Naive thymus-derived CD4-positive, alpha-beta T cell (primary cell): ENCODE results near the gene BGN. TPM values are rescaled to one million over a fixed set of nuclear protein-coding genes. Genes with fewer than 3 reads are reported as not detected.

Source experiments
- polyA plus RNA-seq, 2 donors: library from polyadenylated mRNA; unstranded; fragments of 300-500 nt; fragmentation: Illumina TruSeq; gene quantifications; one replicate each; pipeline ENCODE4 v1.2.3, GENCODE V29; 2021
- total RNA-seq, 6 experiments: library from RNA in 5 of 6; stranded (reverse) in 5 of 6; gene quantifications; 1 replicate in 5 of 6; 2 replicates in 1 of 6; pipeline ENCODE4 v1.2.3 and lab custom pipeline; 2021 to 2026

BGN gene
- total and polyA plus RNA-seq, 7 experiments from 2014 or later = not detected

Other genes starting within 250 kb of the BGN start
- not detected for gene PNMA6F, start 173.2 kb upstream of the BGN start, total RNA-seq
- not detected for gene PNMA6F, start 173.2 kb upstream of the BGN start, polyA plus RNA-seq
- gene ZNF275, start 160.8 kb upstream of the BGN start, total RNA-seq = 10 to 100 TPM; 14.6 to 29.9 (median 18.5) TPM
- gene ZNF275, start 160.8 kb upstream of the BGN start, polyA plus RNA-seq = 10 to 100 TPM in 1 of 2 donors, 1 to 10 TPM in 1; 6.2 to 11.1 TPM
- not detected for gene PNMA6E, start 93.6 kb upstream of the BGN start, total RNA-seq
- gene PNMA6E, start 93.6 kb upstream of the BGN start, polyA plus RNA-seq = not detected
- 1 to 10 TPM in 2 of 5 experiments, under 1 TPM in 3; 0.14 to 1.8 (median 0.24) TPM for gene ZFP92, start 83.5 kb upstream of the BGN start, total RNA-seq
- under 1 TPM; 0.07 to 0.20 TPM for gene ZFP92, start 83.5 kb upstream of the BGN start, polyA plus RNA-seq
- 1 to 10 TPM; 2.7 to 5.5 (median 3.5) TPM for gene TREX2, start 48.9 kb upstream of the BGN start, total RNA-seq
- gene TREX2, start 48.9 kb upstream of the BGN start, polyA plus RNA-seq = 1 to 10 TPM in 1 of 2 donors, under 1 TPM in 1; 0.25 to 1.6 TPM
- gene HAUS7, start 24.4 kb upstream of the BGN start, total RNA-seq = 10 to 100 TPM; 23.2 to 44.8 (median 31.4) TPM
- gene HAUS7, start 24.4 kb upstream of the BGN start, polyA plus RNA-seq = 10 to 100 TPM; 20.7 to 28.4 TPM
- gene ATP2B3, start 22.7 kb downstream of the BGN start, total RNA-seq = not detected
- gene ATP2B3, start 22.7 kb downstream of the BGN start, polyA plus RNA-seq = not detected
- 10 to 100 TPM; 13.7 to 27.6 (median 21.0) TPM for gene CCNQ, start 104.2 kb downstream of the BGN start, total RNA-seq
- 10 to 100 TPM; 33.9 to 42.0 TPM for gene CCNQ, start 104.2 kb downstream of the BGN start, polyA plus RNA-seq
- not detected for gene DUSP9, start 152.2 kb downstream of the BGN start, total RNA-seq
- gene DUSP9, start 152.2 kb downstream of the BGN start, polyA plus RNA-seq = not detected
- gene PNCK, start 178.8 kb downstream of the BGN start, total RNA-seq = 1 to 10 TPM in 1 of 5 experiments, under 1 TPM in 2, not detected in 2; 0.35 to 1.1 (median 0.58) TPM
- gene PNCK, start 178.8 kb downstream of the BGN start, polyA plus RNA-seq = not detected
- 1 to 10 TPM in 2 of 5 experiments, under 1 TPM in 3; 0.14 to 2.6 (median 0.84) TPM for gene SLC6A8, start 192.9 kb downstream of the BGN start, total RNA-seq
- under 1 TPM in 1 of 2 donors, not detected in 1; 0.10 TPM for gene SLC6A8, start 192.9 kb downstream of the BGN start, polyA plus RNA-seq
- 100 to 1,000 TPM in 4 of 5 experiments, 10 to 100 TPM in 1; 80.2 to 153 (median 117) TPM for gene BCAP31, start 229.4 kb downstream of the BGN start, total RNA-seq
- 100 to 1,000 TPM; 297 to 329 TPM for gene BCAP31, start 229.4 kb downstream of the BGN start, polyA plus RNA-seq
- 10 to 100 TPM in 3 of 5 experiments, 1 to 10 TPM in 2; 6.6 to 17.6 (median 10.2) TPM for gene ABCD1, start 229.9 kb downstream of the BGN start, total RNA-seq
- gene ABCD1, start 229.9 kb downstream of the BGN start, polyA plus RNA-seq = 1 to 10 TPM; 2.1 to 3.7 TPM